ENCODE results near the gene GLRA1. TPM values are rescaled to one million over a fixed set of nuclear protein-coding genes. Genes with fewer than 3 reads are reported as not detected.
"Not testable (repeated sequence)": the region's sequence is repeated elsewhere in the genome, so short reads cannot be mapped to it uniquely, and the experiment has no call there.

The GLRA1 gene
- total and polyA plus RNA-seq, 4 experiments from 2014 or later = not detected

- DNase-seq; H3K27me3 ChIP-seq (ENCODE audit: insufficient read depth, low read length); H3K36me3 ChIP-seq (ENCODE audit: insufficient read depth, low read length); H3K4me3 ChIP-seq (ENCODE audit: low read length in 2 of 2); POLR2A ChIA-PET (ENCODE audit: partially characterized antibody); H3K27ac Mint-ChIP-seq; H3K4me3 Mint-ChIP-seq; intact Hi-C loops (cut with micrococcal nuclease); H3K9me3 Mint-ChIP-seq; CTCF ChIA-PET (ENCODE audit: partially characterized antibody); H3K4me1 ChIP-seq (ENCODE audit: insufficient read depth, low read length); H3K4me1 Mint-ChIP-seq; H3K27ac ChIP-seq (ENCODE audit: low read depth, low read length); H3K9me3 ChIP-seq (ENCODE audit: control insufficient read depth in 1 of 2, low read length in 2 of 2); H3K36me3 Mint-ChIP-seq; H3K27me3 Mint-ChIP-seq: not testable (repeated sequence)
Measured at GRCh38 chr5:151860867-151861266, 63.8 kb downstream of the GLRA1 start.

GRCh38 chr5:151856861-151857260, 67.8 kb downstream of the GLRA1 start:
- CTCF ChIA-PET (ENCODE audit: partially characterized antibody) = no interaction called here
- Mint-ChIP-seq H3K4me3 (no peak overlapping the region), H3K4me1 (peaks cover 0 to 2% (median under 1%) of the 10 kb centered on the region in 4 donors), H3K27ac (no peak overlapping the region), H3K27me3 (peaks cover 0 to 1% of the 10 kb centered on the region in 2 donors), H3K9me3 (peaks cover 0 to 6% (median 0%) of the 10 kb centered on the region in 8 donors), H3K36me3 (peaks cover 0 to 4% of the 10 kb centered on the region in 2 donors)
- H3K9me3 ChIP-seq (ENCODE audit: control insufficient read depth in 1 of 2, low read length in 2 of 2) = no peaks in the 10 kb centered on the region
- POLR2A ChIA-PET (ENCODE audit: partially characterized antibody) = no interaction called here
- no peaks in the 10 kb centered on the region for H3K27me3 ChIP-seq (ENCODE audit: insufficient read depth, low read length)
- DNase-seq = no peak
- no peaks in the 10 kb centered on the region for H3K4me1 ChIP-seq (ENCODE audit: insufficient read depth, low read length)
- H3K36me3 ChIP-seq (ENCODE audit: insufficient read depth, low read length) = no peaks in the 10 kb centered on the region
- H3K4me3 ChIP-seq (ENCODE audit: low read length in 2 of 2) = no peak overlapping the region
- H3K27ac ChIP-seq (ENCODE audit: low read depth, low read length) = no peak overlapping the region
- intact Hi-C loops (cut with micrococcal nuclease) = no loop called here

- no peak for DNase-seq
- Histone ChIP-seq H3K9me3 (ENCODE audit: control insufficient read depth in 1 of 2, low read length in 2 of 2) (no peaks in the 10 kb centered on the region), H3K27ac (ENCODE audit: low read depth, low read length) (no peak overlapping the region), H3K27me3 (ENCODE audit: insufficient read depth, low read length) (no peaks in the 10 kb centered on the region), H3K4me1 (ENCODE audit: insufficient read depth, low read length) (no peaks in the 10 kb centered on the region), H3K4me3 (ENCODE audit: low read length in 2 of 2) (no peak overlapping the region), H3K36me3 (ENCODE audit: insufficient read depth, low read length) (no peaks in the 10 kb centered on the region)
- ChIA-PET POLR2A (ENCODE audit: partially characterized antibody) (no interaction called here), CTCF (ENCODE audit: partially characterized antibody) (no interaction called here)
- Mint-ChIP-seq H3K27ac (no peak overlapping the region), H3K27me3 (peaks cover 0 to 1% of the 10 kb centered on the region in 2 donors), H3K36me3 (peaks cover 0 to 4% of the 10 kb centered on the region in 2 donors), H3K9me3 (peaks cover 0 to 1% (median 0%) of the 10 kb centered on the region in 8 donors), H3K4me1 (peaks cover 0 to 2% (median under 1%) of the 10 kb centered on the region in 4 donors), H3K4me3 (no peak overlapping the region)
- intact Hi-C loops (cut with micrococcal nuclease) = no loop called here
Measured at GRCh38 chr5:151855701-151856100, 69.0 kb downstream of the GLRA1 start.

- H3K4me1 Mint-ChIP-seq = no peaks in the 10 kb centered on the region
- Histone ChIP-seq H3K36me3 (ENCODE audit: insufficient read depth, low read length) (no peaks in the 10 kb centered on the region), H3K27me3 (ENCODE audit: insufficient read depth, low read length) (no peaks in the 10 kb centered on the region), H3K4me3 (ENCODE audit: low read length in 2 of 2) (no peak overlapping the region), H3K27ac (ENCODE audit: low read depth, low read length) (no peak overlapping the region), H3K9me3 (ENCODE audit: control insufficient read depth in 1 of 2, low read length in 2 of 2) (no peaks in the 10 kb centered on the region), H3K4me1 (ENCODE audit: insufficient read depth, low read length) (no peaks in the 10 kb centered on the region)
- no peak for DNase-seq
- ChIA-PET CTCF (ENCODE audit: partially characterized antibody) (no interaction called here), POLR2A (ENCODE audit: partially characterized antibody) (no interaction called here)
- intact Hi-C loops (cut with micrococcal nuclease) = no loop called here
- no peaks in the 10 kb centered on the region for H3K36me3 Mint-ChIP-seq
- H3K27me3 Mint-ChIP-seq = no peaks in the 10 kb centered on the region
- peaks cover 0 to 3% (median 0%) of the 10 kb centered on the region in 8 donors for H3K9me3 Mint-ChIP-seq
- no peak overlapping the region for H3K27ac Mint-ChIP-seq
- H3K4me3 Mint-ChIP-seq = no peak overlapping the region
Measured at GRCh38 chr5:151847871-151848270, 76.8 kb downstream of the GLRA1 start.

GRCh38 chr5:151846765-151847164, 77.9 kb downstream of the GLRA1 start:
- H3K27ac Mint-ChIP-seq = no peak overlapping the region
- ChIA-PET CTCF (ENCODE audit: partially characterized antibody) (no interaction called here), POLR2A (ENCODE audit: partially characterized antibody) (no interaction called here)
- H3K4me3 Mint-ChIP-seq = no peak overlapping the region
- Histone ChIP-seq H3K4me1 (ENCODE audit: insufficient read depth, low read length) (no peaks in the 10 kb centered on the region), H3K27ac (ENCODE audit: low read depth, low read length) (no peak overlapping the region), H3K4me3 (ENCODE audit: low read length in 2 of 2) (no peak overlapping the region), H3K9me3 (ENCODE audit: control insufficient read depth in 1 of 2, low read length in 2 of 2) (no peaks in the 10 kb centered on the region), H3K36me3 (ENCODE audit: insufficient read depth, low read length) (no peaks in the 10 kb centered on the region), H3K27me3 (ENCODE audit: insufficient read depth, low read length) (no peaks in the 10 kb centered on the region)
- H3K9me3 Mint-ChIP-seq = peaks cover 0 to 12% (median 0%) of the 10 kb centered on the region in 8 donors
- H3K27me3 Mint-ChIP-seq = no peaks in the 10 kb centered on the region
- H3K4me1 Mint-ChIP-seq = no peaks in the 10 kb centered on the region
- intact Hi-C loops (cut with micrococcal nuclease) = no loop called here
- no peak for DNase-seq
- no peaks in the 10 kb centered on the region for H3K36me3 Mint-ChIP-seq

- intact Hi-C loops (cut with micrococcal nuclease); H3K4me3 ChIP-seq (ENCODE audit: low read length in 2 of 2); H3K27me3 Mint-ChIP-seq; H3K36me3 ChIP-seq (ENCODE audit: insufficient read depth, low read length); DNase-seq; POLR2A ChIA-PET (ENCODE audit: partially characterized antibody); H3K27me3 ChIP-seq (ENCODE audit: insufficient read depth, low read length); H3K27ac Mint-ChIP-seq; H3K27ac ChIP-seq (ENCODE audit: low read depth, low read length); H3K9me3 ChIP-seq (ENCODE audit: control insufficient read depth in 1 of 2, low read length in 2 of 2): not testable (repeated sequence)
- peaks cover 0 to 86% (median 66%) of the 10 kb centered on the region in 8 donors for H3K9me3 Mint-ChIP-seq
- H3K4me3 Mint-ChIP-seq = peak overlapping the region in 1 of 8 donors; percentile 8
- H3K4me1 Mint-ChIP-seq = peaks cover 9 to 27% (median 19%) of the 10 kb centered on the region in 4 donors
- CTCF ChIA-PET (ENCODE audit: partially characterized antibody) = interaction anchor here (13.3 kb wide), 1 partner anchor 308 kb away, joined by 438 read pairs; no protein-coding TSS in a partner anchor
- H3K36me3 Mint-ChIP-seq = peaks cover 33 to 52% of the 10 kb centered on the region in 2 donors
- peaks cover 21% of the 10 kb centered on the region for H3K4me1 ChIP-seq (ENCODE audit: insufficient read depth, low read length)
Measured at GRCh38 chr5:151832843-151833242, 91.8 kb downstream of the GLRA1 start.

- intact Hi-C loops (cut with micrococcal nuclease) = no loop called here
- no peak for DNase-seq
- Histone ChIP-seq H3K4me1 (ENCODE audit: insufficient read depth, low read length) (peaks cover 21% of the 10 kb centered on the region), H3K36me3 (ENCODE audit: insufficient read depth, low read length) (no peaks in the 10 kb centered on the region), H3K9me3 (ENCODE audit: control insufficient read depth in 1 of 2, low read length in 2 of 2) (peaks cover 0 to 4% of the 10 kb centered on the region in 2 donors), H3K27ac (ENCODE audit: low read depth, low read length) (no peak overlapping the region), H3K4me3 (ENCODE audit: low read length in 2 of 2) (no peak overlapping the region), H3K27me3 (ENCODE audit: insufficient read depth, low read length) (no peaks in the 10 kb centered on the region)
- Mint-ChIP-seq H3K36me3 (peaks cover 32 to 59% of the 10 kb centered on the region in 2 donors), H3K27me3 (no peaks in the 10 kb centered on the region), H3K4me1 (peaks cover 12 to 27% (median 23%) of the 10 kb centered on the region in 4 donors), H3K27ac (no peak overlapping the region), H3K9me3 (peaks cover 0 to 55% (median 36%) of the 10 kb centered on the region in 8 donors), H3K4me3 (no peak overlapping the region)
- POLR2A ChIA-PET (ENCODE audit: partially characterized antibody) = no interaction called here
- CTCF ChIA-PET (ENCODE audit: partially characterized antibody) = interaction anchor here (1.1 to 13.3 kb wide), 2 partner anchors 312 to 676 kb away, joined by 3 to 438 read pairs; no protein-coding TSS in a partner anchor
Measured at GRCh38 chr5:151829370-151829769, 95.3 kb downstream of the GLRA1 start.

Data from CD4-positive, alpha-beta memory T cell (primary cell).